Activated naive CD8-positive, alpha-beta T cell treated with anti-CD3 and anti-CD28 coated beads, Interleukin-2, amount 10 ng/mL, durations not matched to agents 7 days and 5 days (primary cell): ENCODE measurements around the gene PRR13. TPM values are rescaled to one million over a fixed set of nuclear protein-coding genes. Genes with fewer than 3 reads are reported as not detected.
"Not testable (repeated sequence)": the region's sequence is repeated elsewhere in the genome, so short reads cannot be mapped to it uniquely, and the experiment has no call there.

Experiments used
- ATAC-seq: fragments of 150-1000 bp; cut with Tn5 transposase; one replicate; pipeline ENCODE4 v1.10.0; 2021; ENCODE audit warnings: low read depth, moderate library complexity
- POLR2A ChIA-PET: fragments of 350-600 bp; sonication (Branson Sonifier 250); formaldehyde crosslinking; loops from one replicate; lab custom pipeline; 2021; ENCODE audit warnings: antibody characterized with exemption; lab: Charles Lee
- DNase-seq: peaks from one replicate; pipeline ENCODE4 v3.0.0; 2021
- H3K27ac Mint-ChIP-seq: one replicate; pipeline ENCODE4 v1.8.0; 2022; ENCODE audit warnings: mild to moderate bottlenecking, mixed read lengths
- H3K27me3 Mint-ChIP-seq: one replicate; pipeline ENCODE4 v1.8.0; 2022; ENCODE audit warnings: mild to moderate bottlenecking, moderate library complexity, mixed read lengths
- H3K36me3 Mint-ChIP-seq: one replicate; pipeline ENCODE4 v1.8.0; 2021; ENCODE audit warnings: mild to moderate bottlenecking, mixed read lengths
- H3K4me1 Mint-ChIP-seq: one replicate; pipeline ENCODE4 v1.8.0; 2021; ENCODE audit warnings: mixed read lengths
- H3K4me3 Mint-ChIP-seq: one replicate; pipeline ENCODE4 v1.8.0; 2022; ENCODE audit warnings: mild to moderate bottlenecking, moderate library complexity, mixed read lengths
- H3K9me3 Mint-ChIP-seq: one replicate; pipeline ENCODE4 v1.8.0; 2021; ENCODE audit warnings: mixed read lengths
- total RNA-seq, 2 experiments: library from RNA; stranded (reverse); gene quantifications; one replicate each; pipeline ENCODE4 v1.2.3, GENCODE V29; 2021

Gene PRR13
- total RNA-seq, 2 experiments from 2014 or later = 218 to 231 TPM

DNA sequence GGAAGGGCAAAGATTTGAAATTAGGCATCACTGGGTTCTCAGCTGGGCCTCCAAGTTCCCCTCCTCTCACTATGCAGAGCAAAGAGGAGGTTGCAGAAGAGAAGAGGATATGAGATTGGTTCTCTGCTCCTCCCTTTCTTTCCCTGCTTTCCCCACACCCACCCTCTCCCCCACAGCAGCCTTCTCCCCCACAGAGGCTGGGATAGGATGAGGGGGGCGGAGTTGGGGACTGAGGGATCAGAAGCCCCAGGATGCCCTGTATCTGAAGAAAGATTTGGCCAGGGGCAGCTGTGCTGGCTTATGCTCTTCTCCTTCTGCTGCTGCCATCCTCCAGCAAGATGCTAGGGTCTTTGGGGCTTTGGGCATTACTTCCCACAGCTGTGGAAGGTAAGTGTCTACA, 17.9 kb upstream of the PRR13 start, which contains the start of gene AMHR2:
Gene AMHR2 (plus strand): TSS at position 259 of the 400 bp plus-strand sequence. CDS start 80 bp downstream, at position 339.
- ATAC-seq (no peak), DNase-seq (no peak)
- Mint-ChIP-seq H3K9me3 (no peaks in the 10 kb centered on the region), H3K4me1 (peaks cover 6% of the 10 kb centered on the region), H3K27me3 (no peaks in the 10 kb centered on the region), H3K36me3 (no peaks in the 10 kb centered on the region), H3K27ac (no peak within 1 kb of the TSS), H3K4me3 (no peak within 1 kb of the TSS)
- POLR2A ChIA-PET = interaction anchor here (0.5 kb wide), 1 partner anchor 43 kb away, joined by 4 read pairs; no protein-coding TSS in a partner anchor

DNA sequence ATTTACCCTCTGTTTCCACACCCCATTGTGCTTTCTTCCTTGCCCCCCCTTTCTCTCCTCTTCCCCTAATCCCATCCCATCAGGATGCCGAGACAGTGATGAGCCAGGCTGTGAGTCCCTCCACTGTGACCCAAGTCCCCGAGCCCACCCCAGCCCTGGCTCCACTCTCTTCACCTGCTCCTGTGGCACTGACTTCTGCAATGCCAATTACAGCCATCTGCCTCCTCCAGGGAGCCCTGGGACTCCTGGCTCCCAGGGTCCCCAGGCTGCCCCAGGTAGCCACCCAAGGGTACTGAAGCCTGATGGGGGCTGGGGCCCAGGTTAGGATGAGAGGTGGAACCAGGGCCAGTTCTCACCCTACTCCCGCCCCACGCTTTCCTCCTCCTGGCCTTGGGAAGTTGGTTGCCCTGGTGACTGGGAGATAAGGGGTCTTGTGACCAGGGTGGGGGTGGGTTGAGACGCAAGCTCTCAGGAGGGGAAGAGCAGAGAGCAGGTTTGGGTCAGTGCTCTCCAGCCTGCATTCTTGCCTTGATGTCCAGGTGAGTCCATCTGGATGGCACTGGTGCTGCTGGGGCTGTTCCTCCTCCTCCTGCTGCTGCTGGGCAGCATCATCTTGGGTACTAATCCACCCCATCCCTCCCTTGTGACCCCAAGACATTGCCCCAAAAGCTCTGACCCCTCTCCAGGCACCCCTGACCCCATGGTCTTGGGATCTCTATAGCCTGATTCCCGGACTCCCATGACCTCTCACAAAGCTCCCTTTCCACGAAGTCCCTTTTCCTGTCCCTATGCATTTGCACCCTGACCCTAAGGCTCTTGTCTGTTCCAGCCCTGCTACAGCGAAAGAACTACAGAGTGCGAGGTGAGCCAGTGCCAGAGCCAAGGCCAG, 16.7 kb upstream of the PRR13 start:
- Mint-ChIP-seq H3K36me3 (no peaks in the 10 kb centered on the region), H3K4me3 (no peak overlapping the region), H3K9me3 (no peaks in the 10 kb centered on the region), H3K27me3 (no peaks in the 10 kb centered on the region), H3K27ac (no peak overlapping the region), H3K4me1 (peaks cover 4% of the 10 kb centered on the region)
- no peak for ATAC-seq
- POLR2A ChIA-PET = interaction anchor here (0.6 kb wide), 1 partner anchor 38 kb away, joined by 3 read pairs; no protein-coding TSS in a partner anchor
- DNase-seq = no peak

DNA sequence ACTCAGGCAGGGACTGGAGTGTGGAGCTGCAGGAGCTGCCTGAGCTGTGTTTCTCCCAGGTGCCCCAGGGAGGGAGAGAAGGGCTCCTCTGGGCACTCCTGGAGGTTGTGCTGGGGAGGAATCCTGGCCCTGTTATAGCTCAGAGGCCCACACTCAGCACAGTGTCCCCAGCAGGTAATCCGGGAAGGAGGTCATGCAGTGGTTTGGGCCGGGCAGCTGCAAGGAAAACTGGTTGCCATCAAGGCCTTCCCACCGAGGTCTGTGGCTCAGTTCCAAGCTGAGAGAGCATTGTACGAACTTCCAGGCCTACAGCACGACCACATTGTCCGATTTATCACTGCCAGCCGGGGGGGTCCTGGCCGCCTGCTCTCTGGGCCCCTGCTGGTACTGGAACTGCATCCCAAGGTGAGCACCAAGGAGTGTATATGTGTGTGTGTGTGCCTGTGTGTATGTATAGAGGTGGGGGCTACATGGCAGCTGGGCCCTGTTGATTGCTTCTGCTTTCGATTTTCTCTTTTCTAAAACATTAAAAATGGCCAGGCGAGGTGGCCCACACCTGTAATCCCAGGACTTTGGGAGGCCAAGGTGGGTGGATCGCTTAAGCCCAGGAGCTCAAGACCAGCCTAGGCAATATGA, 15.9 kb upstream of the PRR13 start:
- no peak overlapping the region for H3K4me3 Mint-ChIP-seq
- POLR2A ChIA-PET = no interaction called here
- H3K27ac Mint-ChIP-seq = no peak overlapping the region

DNA sequence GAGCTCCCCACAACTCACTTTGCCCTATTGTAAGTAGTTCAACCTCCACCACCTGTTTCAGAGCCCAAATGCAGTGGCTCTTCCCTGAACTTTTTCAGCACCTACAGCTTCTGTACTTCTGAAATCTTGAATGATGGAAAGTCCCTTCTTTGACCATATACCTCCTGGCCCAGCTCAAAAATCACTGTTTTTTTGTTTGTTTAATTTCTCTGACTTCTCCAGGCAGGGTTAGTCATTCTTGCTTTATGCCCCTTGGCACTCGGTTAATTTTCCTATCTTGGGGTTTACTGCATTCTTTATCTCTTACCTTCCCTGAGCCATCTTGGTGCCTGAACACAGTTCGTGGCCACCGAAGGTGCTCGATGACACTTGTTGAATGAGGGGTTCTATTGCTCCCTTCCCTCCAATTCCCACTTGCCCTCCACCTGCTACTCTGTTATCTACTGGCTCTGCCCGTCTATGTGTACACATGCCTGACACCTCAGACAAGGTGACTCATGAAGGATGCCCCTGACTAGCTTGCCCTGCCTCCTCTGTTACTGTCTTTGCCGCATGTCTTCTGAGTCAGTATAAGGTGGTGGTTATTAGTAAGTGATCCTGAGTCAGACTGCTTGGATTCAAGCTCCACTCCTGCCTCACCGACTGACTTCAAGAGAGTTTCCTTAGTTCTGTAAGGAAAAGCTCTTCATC, 13.5 kb upstream of the PRR13 start:
- Mint-ChIP-seq H3K36me3 (no peaks in the 10 kb centered on the region), H3K4me1 (no peaks in the 10 kb centered on the region), H3K27ac (no peak overlapping the region), H3K4me3 (no peak overlapping the region), H3K27me3 (no peaks in the 10 kb centered on the region), H3K9me3 (no peaks in the 10 kb centered on the region)
- DNase-seq (no peak), ATAC-seq (peak; percentile 29)
- POLR2A ChIA-PET = interaction anchor here (1.4 kb wide), 1 partner anchor 13 kb away, joined by 5 read pairs; the partner anchor contains the start of gene PRR13

More for the DNA sequence above, 15.9 kb upstream of the PRR13 start:
- no peaks in the 10 kb centered on the region for H3K27me3 Mint-ChIP-seq
- no peak for ATAC-seq
- no peaks in the 10 kb centered on the region for H3K9me3 Mint-ChIP-seq
- DNase-seq = no peak
- peaks cover 4% of the 10 kb centered on the region for H3K4me1 Mint-ChIP-seq
- no peaks in the 10 kb centered on the region for H3K36me3 Mint-ChIP-seq

DNA sequence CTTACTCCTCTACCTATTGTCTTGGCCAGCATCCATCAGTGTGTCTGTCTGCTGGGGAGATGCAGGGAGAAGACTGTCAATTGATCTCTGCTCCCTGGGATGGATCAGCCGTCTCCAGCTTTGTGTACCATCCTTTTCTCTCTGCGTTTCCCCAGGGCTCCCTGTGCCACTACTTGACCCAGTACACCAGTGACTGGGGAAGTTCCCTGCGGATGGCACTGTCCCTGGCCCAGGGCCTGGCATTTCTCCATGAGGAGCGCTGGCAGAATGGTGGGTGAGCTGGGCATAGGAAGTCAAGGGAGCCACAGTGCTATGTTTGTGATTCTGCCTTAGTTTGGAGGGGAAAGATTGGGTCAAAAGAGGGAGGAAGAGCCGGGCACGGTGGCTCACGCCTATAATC, 12.8 kb upstream of the PRR13 start:
- Mint-ChIP-seq H3K9me3 (no peaks in the 10 kb centered on the region), H3K36me3 (no peaks in the 10 kb centered on the region), H3K4me1 (no peaks in the 10 kb centered on the region), H3K4me3 (no peak overlapping the region), H3K27ac (peak overlapping the region; percentile 1), H3K27me3 (no peaks in the 10 kb centered on the region)
- ATAC-seq (no peak), DNase-seq (peak; percentile 23)
- POLR2A ChIA-PET = interaction anchor here (1.4 kb wide), 1 partner anchor 12 kb away, joined by 5 read pairs; the partner anchor contains the start of gene PRR13

DNA sequence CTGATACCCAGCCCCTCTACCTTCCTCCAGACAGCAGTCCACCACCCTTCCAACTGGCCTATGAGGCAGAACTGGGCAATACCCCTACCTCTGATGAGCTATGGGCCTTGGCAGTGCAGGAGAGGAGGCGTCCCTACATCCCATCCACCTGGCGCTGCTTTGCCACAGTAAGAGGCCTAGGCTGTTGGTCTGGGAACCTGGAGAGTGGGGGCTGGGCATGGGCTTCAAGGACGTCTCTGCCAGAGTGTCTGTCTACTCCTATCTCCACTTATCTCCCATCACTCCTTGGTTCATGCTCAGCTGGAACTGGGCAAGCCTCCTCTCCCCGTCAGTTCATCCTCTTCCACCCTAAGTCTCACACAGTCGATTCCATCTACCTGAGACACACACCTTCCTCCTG, 11.4 kb upstream of the PRR13 start:
- Mint-ChIP-seq H3K4me3 (no peak overlapping the region), H3K36me3 (no peaks in the 10 kb centered on the region), H3K4me1 (no peaks in the 10 kb centered on the region), H3K9me3 (no peaks in the 10 kb centered on the region), H3K27ac (no peak overlapping the region), H3K27me3 (no peaks in the 10 kb centered on the region)
- ATAC-seq (no peak), DNase-seq (no peak)
- POLR2A ChIA-PET = interaction anchor here (0.6 kb wide), 1 partner anchor 19 kb away, joined by 3 read pairs; no protein-coding TSS in a partner anchor

DNA sequence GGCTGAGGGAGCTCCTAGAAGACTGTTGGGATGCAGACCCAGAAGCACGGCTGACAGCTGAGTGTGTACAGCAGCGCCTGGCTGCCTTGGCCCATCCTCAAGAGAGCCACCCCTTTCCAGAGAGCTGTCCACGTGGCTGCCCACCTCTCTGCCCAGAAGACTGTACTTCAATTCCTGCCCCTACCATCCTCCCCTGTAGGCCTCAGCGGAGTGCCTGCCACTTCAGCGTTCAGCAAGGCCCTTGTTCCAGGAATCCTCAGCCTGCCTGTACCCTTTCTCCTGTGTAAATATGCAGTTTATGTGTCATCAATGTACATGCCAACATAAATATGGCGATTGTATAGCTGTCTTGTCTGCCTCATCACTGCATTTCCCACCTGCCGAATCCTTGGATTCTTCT, 10.3 kb upstream of the PRR13 start:
- POLR2A ChIA-PET = no interaction called here
- Mint-ChIP-seq H3K36me3 (no peaks in the 10 kb centered on the region), H3K4me3 (no peak overlapping the region), H3K27ac (no peak overlapping the region), H3K9me3 (no peaks in the 10 kb centered on the region), H3K27me3 (peaks cover 2% of the 10 kb centered on the region), H3K4me1 (no peaks in the 10 kb centered on the region)
- DNase-seq (no peak), ATAC-seq (no peak)

DNA sequence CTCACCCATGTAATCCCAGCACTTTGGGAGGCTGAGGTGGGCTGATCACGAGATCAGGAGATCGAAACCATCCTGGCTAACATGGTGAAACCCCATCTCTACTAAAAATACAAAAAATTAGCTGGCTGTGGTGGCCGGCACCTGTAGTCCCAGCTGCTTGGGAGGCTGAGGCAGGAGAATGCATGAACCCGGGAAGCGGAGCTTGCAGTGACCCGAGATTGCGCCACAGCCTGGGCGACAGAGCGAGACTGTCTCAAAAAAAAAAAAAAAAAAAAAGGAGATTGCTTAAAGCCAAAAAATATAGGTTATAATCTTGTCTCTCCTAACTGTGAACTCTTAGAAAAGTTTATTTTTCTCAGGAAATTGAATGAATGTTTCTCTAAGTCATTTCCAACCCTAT, 6.2 kb upstream of the PRR13 start:
- ATAC-seq, H3K27me3 Mint-ChIP-seq, POLR2A ChIA-PET, DNase-seq, H3K4me3 Mint-ChIP-seq, H3K27ac Mint-ChIP-seq, H3K36me3 Mint-ChIP-seq, H3K4me1 Mint-ChIP-seq, H3K9me3 Mint-ChIP-seq: not testable (repeated sequence)

DNA sequence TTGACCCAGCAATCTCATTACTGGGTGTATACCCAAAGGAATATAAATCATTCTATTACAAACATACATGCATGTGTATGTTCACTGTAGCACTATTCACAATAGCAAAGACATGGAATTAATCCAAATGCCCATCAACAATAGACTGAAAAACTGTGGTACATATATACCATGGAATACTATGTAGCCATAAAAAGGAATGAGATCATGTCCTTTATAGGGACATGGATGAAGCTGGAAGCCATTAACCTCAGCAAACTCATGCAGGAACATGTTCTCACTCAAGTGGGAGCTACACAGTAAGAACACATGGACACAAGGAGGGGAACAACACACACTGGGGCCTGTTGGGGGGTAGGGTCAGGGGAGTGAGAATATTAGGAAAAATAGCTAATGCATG, 2.0 kb upstream of the PRR13 start:
- POLR2A ChIA-PET = interaction anchor here (0.7 to 1.2 kb wide), 2 partner anchors 115 to 235 kb away, joined by 3 to 5 read pairs; no protein-coding TSS in a partner anchor
- peaks cover 19% of the 10 kb centered on the region for H3K4me1 Mint-ChIP-seq
- not testable (repeated sequence) for H3K27me3 Mint-ChIP-seq, H3K27ac Mint-ChIP-seq, H3K9me3 Mint-ChIP-seq, H3K4me3 Mint-ChIP-seq, DNase-seq, ATAC-seq
- peaks cover 11% of the 10 kb centered on the region for H3K36me3 Mint-ChIP-seq

DNA sequence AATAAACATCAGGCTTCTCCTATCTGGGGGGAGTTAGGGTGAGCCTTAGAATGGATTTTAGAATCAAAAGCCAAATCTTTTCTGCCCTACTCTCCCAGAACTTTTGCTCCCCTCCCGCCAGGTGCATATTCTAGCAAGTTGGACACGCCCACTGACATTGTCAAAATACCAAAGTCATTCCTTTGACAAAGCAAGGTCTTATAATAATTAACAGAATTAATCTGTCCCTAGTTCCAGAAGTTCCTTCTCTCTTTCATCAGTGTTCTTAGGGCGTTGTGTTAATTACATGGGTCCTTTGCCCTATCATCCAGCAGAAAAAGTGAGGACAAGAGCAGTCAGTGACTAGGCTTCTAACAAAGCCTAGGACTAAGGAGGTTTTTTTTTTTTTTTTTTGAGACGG, 2.4 kb downstream of the PRR13 start:
- H3K27me3 Mint-ChIP-seq = no peaks in the 10 kb centered on the region

DNA sequence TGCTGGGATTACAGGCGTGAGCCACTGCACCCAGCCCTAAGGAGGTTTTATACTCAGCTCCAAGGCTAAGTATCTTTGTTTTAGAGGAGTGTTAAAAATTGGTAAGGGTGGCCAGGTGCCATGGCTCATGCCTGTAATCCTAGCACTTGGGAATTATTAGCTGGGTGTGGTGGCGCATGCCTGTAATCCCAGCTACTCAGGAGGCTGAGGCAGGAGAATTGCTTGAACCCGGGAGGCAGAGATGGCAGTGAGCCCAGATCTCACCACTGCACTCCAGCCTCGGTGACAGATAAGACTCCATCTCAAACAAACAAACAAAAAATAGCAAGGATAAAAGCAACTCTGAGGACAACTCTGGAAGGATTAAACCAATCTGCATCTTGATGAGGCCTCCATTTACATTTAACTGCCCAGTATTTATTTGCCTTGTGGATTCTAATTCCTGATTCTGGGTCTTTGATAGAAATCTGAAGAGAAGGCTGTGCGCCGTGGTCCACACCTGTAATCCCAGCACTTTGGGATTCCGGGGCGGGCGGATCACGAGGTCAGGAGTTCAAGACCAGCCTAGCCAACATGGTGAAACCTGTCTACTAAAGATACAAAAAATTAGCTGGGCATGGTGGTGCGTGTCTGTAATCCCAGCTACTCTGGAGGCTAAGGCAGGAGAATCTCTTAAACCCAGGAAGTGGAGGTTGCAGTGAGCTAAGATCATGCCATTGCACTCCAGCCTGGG, 3.2 kb downstream of the PRR13 start:
- not testable (repeated sequence) for ATAC-seq, H3K9me3 Mint-ChIP-seq, DNase-seq, H3K27me3 Mint-ChIP-seq, H3K27ac Mint-ChIP-seq
- peaks cover 33% of the 10 kb centered on the region for H3K4me1 Mint-ChIP-seq
- peak overlapping the region; percentile 20 for H3K4me3 Mint-ChIP-seq
- H3K36me3 Mint-ChIP-seq = peaks cover 35% of the 10 kb centered on the region
- POLR2A ChIA-PET = interaction anchor here (0.7 kb wide), 2 partner anchors 37 to 327 kb away, joined by 4 read pairs; no protein-coding TSS in a partner anchor

More for the DNA sequence above, 2.4 kb downstream of the PRR13 start:
- DNase-seq (no peak), ATAC-seq (no peak)
- peaks cover 35% of the 10 kb centered on the region for H3K36me3 Mint-ChIP-seq
- peak overlapping the region; percentile 44 for H3K4me3 Mint-ChIP-seq
- H3K4me1 Mint-ChIP-seq = peaks cover 33% of the 10 kb centered on the region
- no peak overlapping the region for H3K27ac Mint-ChIP-seq
- no peaks in the 10 kb centered on the region for H3K9me3 Mint-ChIP-seq
- POLR2A ChIA-PET = no interaction called here

DNA sequence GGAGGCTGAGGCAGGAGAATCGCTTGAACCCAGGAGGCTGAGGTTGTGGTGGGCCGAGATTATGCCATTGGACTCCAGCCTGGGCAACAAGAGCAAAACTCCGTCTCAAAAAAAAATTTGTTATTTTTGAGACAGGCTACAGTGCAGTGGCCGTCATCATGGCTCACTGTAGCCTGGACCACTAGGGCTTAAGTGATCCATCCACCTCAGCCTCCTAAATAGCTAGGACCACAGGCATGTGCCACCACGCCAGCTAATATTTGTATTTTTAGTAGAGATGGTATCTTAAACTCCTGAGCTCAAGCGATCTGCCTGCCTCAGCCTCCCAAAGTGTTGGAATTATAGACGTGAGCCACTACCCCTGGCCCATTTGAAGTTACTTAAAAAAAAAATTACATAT, 9.4 kb downstream of the PRR13 start:
- no peak for DNase-seq
- H3K36me3 Mint-ChIP-seq = peaks cover 38% of the 10 kb centered on the region
- H3K4me3 Mint-ChIP-seq = no peak overlapping the region
- peaks cover 25% of the 10 kb centered on the region for H3K4me1 Mint-ChIP-seq
- no peaks in the 10 kb centered on the region for H3K9me3 Mint-ChIP-seq
- ATAC-seq = no peak
- POLR2A ChIA-PET = interaction anchor here (0.6 to 1.2 kb wide), 2 partner anchors 9 to 50 kb away, joined by 3 to 4 read pairs; partner anchors contain the start of gene TARBP2
- H3K27me3 Mint-ChIP-seq = no peaks in the 10 kb centered on the region
- no peak overlapping the region for H3K27ac Mint-ChIP-seq
